Measurements from ENCODE around the gene REC8.

GRCh38 chr14:24204163-24205146 is 32.6 kb downstream of the REC8 start:
- TF ChIP-seq CTCF (IDR thresholded peaks at IDR 0.05), result no peak
- TF ChIP-seq POLR2A (IDR thresholded peaks at IDR 0.05), result no peak
